AG10803 (cell line): ENCODE data around the gene HLA-DRB5.
"Not testable (repeated sequence)": the region's sequence is repeated elsewhere in the genome, so short reads cannot be mapped to it uniquely, and the experiment has no call there.

ENCODE experiments used
- DNase-seq: peaks from one replicate; pipeline ENCODE4 v3.0.0; 2010; ENCODE audit warnings: low read depth
- H3K4me3 ChIP-seq: 2 replicates; pipeline ENCODE4 v1.5.1; 2011; ENCODE audit warnings: mild to moderate bottlenecking, low read length, control low read depth
- CTCF ChIP-seq: conservative IDR thresholded peaks from 2 replicates; pipeline ENCODE4 v1.5.1; 2011; ENCODE audit warnings: mild to moderate bottlenecking, low read length, control low read depth, inconsistent platforms

HLA-DRB5 gene

GRCh38 chr6:32501016-32501415 is 29.1 kb downstream of the HLA-DRB5 start:
- no peak for TF ChIP-seq CTCF
- DNase-seq, result no peak
- no peak overlapping the region for H3K4me3 ChIP-seq

GRCh38 chr6:32492351-32492750 is 37.7 kb downstream of the HLA-DRB5 start:
- DNase-seq, result no peak
- no peak for TF ChIP-seq CTCF
- H3K4me3 ChIP-seq, result no peak overlapping the region

GRCh38 chr6:32491700-32492099 is 38.4 kb downstream of the HLA-DRB5 start:
- H3K4me3 ChIP-seq, result no peak overlapping the region
- DNase-seq, result no peak
- no peak for TF ChIP-seq CTCF

GRCh38 chr6:32488083-32488482 is 42.0 kb downstream of the HLA-DRB5 start:
- H3K4me3 ChIP-seq, result no peak overlapping the region
- no peak for DNase-seq
- no peak for TF ChIP-seq CTCF

- no peak for TF ChIP-seq CTCF
- DNase-seq, result no peak
- H3K4me3 ChIP-seq, result no peak overlapping the region
Measured at GRCh38 chr6:32484614-32484998, 45.5 kb downstream of the HLA-DRB5 start.

GRCh38 chr6:32483968-32484613 is 46.0 kb downstream of the HLA-DRB5 start:
- no peak overlapping the region for H3K4me3 ChIP-seq
- DNase-seq, result no peak
- no peak for TF ChIP-seq CTCF

GRCh38 chr6:32475392-32476206 is 54.5 kb downstream of the HLA-DRB5 start:
- H3K4me3 ChIP-seq, result no peak overlapping the region
- TF ChIP-seq CTCF, result no peak
- DNase-seq, result no peak

GRCh38 chr6:32473376-32474348 is 56.4 kb downstream of the HLA-DRB5 start:
- not testable (repeated sequence) for H3K4me3 ChIP-seq, DNase-seq
